Panc1 (cell line): ENCODE results near the gene ZNF835. TPM values are rescaled to one million over a fixed set of nuclear protein-coding genes. Genes with fewer than 3 reads are reported as not detected.

Experiments
- ATAC-seq: fragments of 200-7000 bp; cut with Tn5 transposase; 2 replicates; pipeline ENCODE4 v1.9.1; 2020; ENCODE audit warnings: mild to moderate bottlenecking, moderate library complexity
- BruUV-seq: library from RNA; stranded (reverse); fragments of 400-500 nt; replicated peaks from 2 replicates; lab custom pipeline; 2021; lab: Mats Ljungman, UMichigan
- CTCF ChIA-PET: fragments of 300-600 bp; sonication (Branson Sonifier 250); formaldehyde crosslinking; loops from one replicate; lab custom pipeline; 2022; ENCODE audit warnings: antibody characterized with exemption; lab: Charles Lee
- POLR2A ChIA-PET: fragments of 300-600 bp; sonication (Branson Sonifier 250); formaldehyde crosslinking; loops from one replicate; lab custom pipeline; 2022; ENCODE audit warnings: antibody characterized with exemption; lab: Charles Lee
- DNase-seq: peaks from one replicate; pipeline ENCODE4 v3.0.0-alpha.2; 2010; ENCODE audit warnings: low read depth, low spot score
- H3K27ac ChIP-seq: 2 replicates; pipeline ENCODE4 v1.5.1; 2011; ENCODE audit warnings: mild to moderate bottlenecking, low read length, inconsistent platforms
- H3K27me3 ChIP-seq: fragments of 200-500 bp; sonication (Bioruptor generic); 2 replicates; pipeline ENCODE4 v1.6.0; 2014; ENCODE audit warnings: low read length, inconsistent platforms; ENCODE audit not compliant: control insufficient read depth, insufficient read depth
- H3K36me3 ChIP-seq: fragments of 200-500 bp; sonication (Bioruptor generic); 2 replicates; pipeline ENCODE4 v1.5.1; 2014; ENCODE audit warnings: inconsistent platforms, mild to moderate bottlenecking, low read length, moderate library complexity; ENCODE audit not compliant: control insufficient read depth, insufficient read depth
- H3K4me1 ChIP-seq: 2 replicates; pipeline ENCODE4 v1.5.1; 2011; ENCODE audit warnings: inconsistent platforms, mild to moderate bottlenecking, low read length, moderate library complexity; ENCODE audit not compliant: control insufficient read depth, insufficient read depth
- H3K4me3 ChIP-seq, 2 experiments: 2 replicates each; pipeline ENCODE4 v1.5.1; 2011 to 2012; ENCODE audit warnings: low read depth in 2 of 2, low read length in 2 of 2, mild to moderate bottlenecking in 2 of 2, inconsistent platforms in 1 of 2, moderate library complexity in 1 of 2
- H3K9me3 ChIP-seq: fragments of 200-500 bp; sonication (Bioruptor generic); 2 replicates; pipeline ENCODE4 v1.5.1; 2014; ENCODE audit warnings: low read depth, mild to moderate bottlenecking, inconsistent platforms, low read length, moderate library complexity; ENCODE audit not compliant: control insufficient read depth, insufficient read depth
- CTCF ChIP-seq: fragments of 450-650 bp; IDR thresholded peaks from 2 replicates; pipeline ENCODE4 v1.5.1; 2017; ENCODE audit warnings: mild to moderate bottlenecking
- POLR2AphosphoS5 ChIP-seq: IDR thresholded peaks from 2 replicates; pipeline ENCODE4 v1.6.1; 2012; ENCODE audit warnings: mild to moderate bottlenecking, low read depth, low read length, moderate library complexity
- REST ChIP-seq, 2 experiments: IDR thresholded peaks; 2 replicates each; pipeline ENCODE4 v1.6.1; 2011 to 2012; ENCODE audit warnings: low read depth in 2 of 2, control low read depth in 1 of 2, low read length in 1 of 2, mild to moderate bottlenecking in 1 of 2, moderate library complexity in 1 of 2; ENCODE audit not compliant: insufficient read depth in 1 of 2
- SIN3A ChIP-seq: IDR thresholded peaks from 2 replicates; pipeline ENCODE4 v1.6.1; 2012; ENCODE audit warnings: low read depth, mild to moderate bottlenecking, low read length, moderate library complexity, borderline replicate concordance; ENCODE audit not compliant: insufficient read depth
- TCF7L2 ChIP-seq: IDR thresholded peaks from 2 replicates; pipeline ENCODE4 v1.6.1; 2011; ENCODE audit warnings: mild to moderate bottlenecking, low read depth, low read length, inconsistent platforms
- in situ Hi-C: cut with HindIII; loops from 2 replicates; pipeline ENCODE4 v1.10.0; 2016; ENCODE audit warnings: low sequenced_read_pairs, low pct_unique_long_range_greater_than_20kb
- intact Hi-C: fragments of 100-400 bp; cut with micrococcal nuclease; formaldehyde crosslinking; loops from one replicate; pipeline ENCODE4 v1.10.0; 2022; ENCODE audit not compliant: unreplicated experiment
- total RNA-seq: library from RNA; stranded (reverse); gene quantifications from one replicate; pipeline ENCODE4 v1.2.1, GENCODE V29; 2021; ENCODE audit not compliant: unreplicated experiment

ZNF835 gene
- total RNA-seq, 1 experiment from 2014 or later: not detected

- DNase-seq (no peak), ATAC-seq (no peak)
- POLR2A ChIA-PET: no interaction called here
- intact Hi-C loops (no loop called here), in situ Hi-C loops (no loop called here)
- Histone ChIP-seq H3K9me3 (peaks cover 2% of the 10 kb centered on the region; the same call in 1 of the 2 replicates), H3K27me3 (no peaks in the 10 kb centered on the region), H3K27ac (no peak overlapping the region), H3K36me3 (no peaks in the 10 kb centered on the region), H3K4me3 (no peak overlapping the region), H3K4me1 (no peaks in the 10 kb centered on the region)
- no TSS peak for BruUV-seq
- CTCF ChIA-PET: no interaction called here
- TF ChIP-seq CTCF: no peak
- no peak for TF ChIP-seq POLR2AphosphoS5
- TF ChIP-seq TCF7L2: no peak
- no peak for TF ChIP-seq REST (IDR thresholded peaks at IDR 0.05; ENCODE audit: insufficient read depth in 1 of 2, low read depth in 2 of 2, low read length in 1 of 2)
- no peak for TF ChIP-seq SIN3A
Observed at GRCh38 chr19:56643460-56643955, 28.0 kb downstream of the ZNF835 start.

- POLR2A ChIA-PET: no interaction called here
- Histone ChIP-seq H3K4me1 (no peaks in the 10 kb centered on the region), H3K27me3 (no peaks in the 10 kb centered on the region), H3K4me3 (no peak within 1 kb of the TSS), H3K27ac (no peak within 1 kb of the TSS), H3K9me3 (peaks cover 2% of the 10 kb centered on the region; the same call in 1 of the 2 replicates), H3K36me3 (no peaks in the 10 kb centered on the region)
- no TSS peak for BruUV-seq
- intact Hi-C loops: no loop called here
- CTCF ChIA-PET: no interaction called here
- in situ Hi-C loops: no loop called here
- TF ChIP-seq CTCF (no peak), POLR2AphosphoS5 (no peak), REST (IDR thresholded peaks at IDR 0.05; ENCODE audit: insufficient read depth in 1 of 2, low read depth in 2 of 2, low read length in 1 of 2) (no peak), TCF7L2 (no peak), SIN3A (no peak)
- ATAC-seq (no peak), DNase-seq (no peak)
Observed at GRCh38 chr19:56642711-56643459, 28.7 kb downstream of the ZNF835 start, which contains the start of gene SMIM17. Gene SMIM17, plus strand, starts transcription at chr19:56643159. Its CDS starts 2,509 bp downstream, at chr19:56645668.
